OCI-LY7 (cell line): ENCODE data around the gene METTL22.

Experiments
- CTCF ChIP-seq: fragments of 200-600 bp; sonication (generic); conservative IDR thresholded peaks from 2 replicates; pipeline ENCODE4 v1.5.1; 2014; ENCODE audit warnings: mild to moderate bottlenecking, antibody characterized with exemption, low read length, moderate library complexity, mixed read lengths
- EZH2phosphoT487 ChIP-seq: fragments of 200-600 bp; sonication (generic); IDR thresholded peaks from 2 replicates; pipeline ENCODE4 v1.6.1; 2018; ENCODE audit warnings: low read depth, borderline replicate concordance, mild to moderate bottlenecking, mixed run types, antibody characterized with exemption, low read length, moderate library complexity, mixed read lengths

GRCh38 chr16:8587065-8587464 is 34.4 kb upstream of the METTL22 start:
- no peak for TF ChIP-seq CTCF
- TF ChIP-seq EZH2phosphoT487, result no peak
